GM12878 (cell line): Measurements from ENCODE around the gene KIF3A. TPM values are rescaled to one million over a fixed set of nuclear protein-coding genes. Genes with fewer than 3 reads are reported as not detected.

ENCODE experiments used
- ATAC-seq: fragments of 200-7000 bp; cut with Tn5 transposase; 3 replicates; pipeline ENCODE4 v1.9.1; 2020; ENCODE audit warnings: mild to moderate bottlenecking, moderate library complexity
- BruUV-seq: library from RNA; stranded (reverse); fragments of 400-500 nt; replicated peaks from 2 replicates; lab custom pipeline; 2021; lab: Mats Ljungman, UMichigan
- CTCF ChIA-PET: fragments of 300-600 bp; sonication (Branson Sonifier 250); formaldehyde crosslinking; extraction: SDS; loops from one replicate; lab custom pipeline; 2021; ENCODE audit warnings: inconsistent platforms; lab: Yijun Ruan, JAX
- POLR2A ChIA-PET: fragments of 350-600 bp; formaldehyde crosslinking; extraction: SDS; loops from one replicate; lab custom pipeline; 2021; ENCODE audit warnings: inconsistent platforms; lab: Charles Lee
- RAD21 ChIA-PET: fragments of 300-600 bp; sonication (Branson Sonifier 250); formaldehyde crosslinking; loops from one replicate; lab custom pipeline; 2023; ENCODE audit warnings: antibody characterized with exemption; ENCODE audit not compliant: unreplicated experiment; lab: Charles Lee
- SMC1A ChIA-PET: fragments of 300-600 bp; sonication (Branson Sonifier 250); formaldehyde crosslinking; loops from one replicate; lab custom pipeline; 2023; ENCODE audit not compliant: unreplicated experiment, uncharacterized antibody; lab: Charles Lee
- DNase-seq: peaks from one replicate; pipeline ENCODE4 v3.0.0-alpha.2; 2011; ENCODE audit warnings: low read depth, low spot score
- FAIRE-seq: peaks from 3 replicates; lab custom pipeline; 2011; peaks lifted over from hg19 to GRCh38; lab: Jason Lieb, UNC
- H2AFZ ChIP-seq: 2 replicates; pipeline ENCODE4 v1.6.0; 2011; ENCODE audit warnings: low read depth, low read length, control low read depth; ENCODE audit not compliant: control insufficient read depth
- H3K27ac ChIP-seq: 2 replicates; pipeline ENCODE4 v1.5.1; 2011; ENCODE audit warnings: control low read depth; ENCODE audit not compliant: control insufficient read depth, insufficient read depth
- H3K27me3 ChIP-seq, 2 experiments: replicated peaks in 1 of 2; 2 replicates each; pipeline versions ENCODE4 v1.6.0 to v1.6.1; 2011; ENCODE audit warnings: low read length in 1 of 2; ENCODE audit not compliant: control insufficient read depth in 2 of 2, insufficient read depth in 2 of 2
- H3K36me3 ChIP-seq, 2 experiments: 2 replicates each; pipeline ENCODE4 v1.5.1; 2011; ENCODE audit warnings: low read length in 1 of 2; ENCODE audit not compliant: control insufficient read depth in 2 of 2, insufficient read depth in 2 of 2
- H3K4me1 ChIP-seq: 2 replicates; pipeline ENCODE4 v1.6.1; 2011; ENCODE audit warnings: mild to moderate bottlenecking, low read length, moderate library complexity, mixed read lengths; ENCODE audit not compliant: control insufficient read depth, insufficient read depth
- H3K4me2 ChIP-seq: 2 replicates; pipeline ENCODE4 v1.6.0; 2011; ENCODE audit warnings: control low read depth; ENCODE audit not compliant: control insufficient read depth, insufficient read depth
- H3K4me3 ChIP-seq: fragments of 200-600 bp; sonication (generic); 2 replicates; pipeline ENCODE4 v1.5.1; 2016
- H3K79me2 ChIP-seq: 2 replicates; pipeline ENCODE4 v1.6.0; 2011; ENCODE audit warnings: low read length; ENCODE audit not compliant: control insufficient read depth, insufficient read depth
- H3K9ac ChIP-seq: 2 replicates; pipeline ENCODE4 v1.8.0; 2011; ENCODE audit warnings: low read length, control low read depth, mixed read lengths; ENCODE audit not compliant: control insufficient read depth, insufficient read depth
- H3K9me3 ChIP-seq: replicated peaks from 3 replicates; pipeline ENCODE4 v1.5.1; 2011; ENCODE audit warnings: mild to moderate bottlenecking, low read length; ENCODE audit not compliant: control insufficient read depth, insufficient read depth
- H4K20me1 ChIP-seq: 2 replicates; pipeline ENCODE4 v1.6.0; 2011; ENCODE audit not compliant: control insufficient read depth, insufficient read depth
- BCL11A ChIP-seq: IDR thresholded peaks from 2 replicates; pipeline ENCODE4 v1.6.1; 2011; ENCODE audit warnings: low read depth, low read length
- BCLAF1 ChIP-seq: fragments of 450-650 bp; IDR thresholded peaks from 2 replicates; pipeline ENCODE4 v1.6.1; 2017; ENCODE audit warnings: antibody characterized with exemption, mild to moderate bottlenecking, moderate library complexity
- CBX3 ChIP-seq: fragments of 200-600 bp; sonication (generic); IDR thresholded peaks from 2 replicates; pipeline ENCODE4 v1.6.1; 2016; ENCODE audit warnings: low read depth, borderline replicate concordance
- EGR1 ChIP-seq, 2 experiments: IDR thresholded peaks; 1 replicate in 1 of 2; 2 replicates in 1 of 2; pipeline ENCODE4 v1.6.1; 2011 to 2012; ENCODE audit warnings: low read depth in 2 of 2, low read length in 2 of 2, borderline replicate concordance in 1 of 2, mild to moderate bottlenecking in 1 of 2, moderate library complexity in 1 of 2
- NFIC ChIP-seq: IDR thresholded peaks from 2 replicates; pipeline ENCODE4 v1.6.1; 2012; ENCODE audit warnings: low read depth, mild to moderate bottlenecking, inconsistent platforms, low read length, moderate library complexity
- NFXL1 ChIP-seq: fragments of 450-650 bp; IDR thresholded peaks from 2 replicates; pipeline ENCODE4 v1.6.1; 2017; ENCODE audit warnings: antibody characterized with exemption, mild to moderate bottlenecking, borderline replicate concordance
- POLR2AphosphoS5 ChIP-seq: IDR thresholded peaks from 2 replicates; pipeline ENCODE4 v1.6.1; 2011; ENCODE audit warnings: mild to moderate bottlenecking, low read length, inconsistent platforms
- RB1 ChIP-seq: fragments of 450-650 bp; formaldehyde crosslinking; IDR thresholded peaks from 2 replicates; pipeline ENCODE4 v1.6.1; 2017; ENCODE audit warnings: mild to moderate bottlenecking, borderline replicate concordance
- TCF7 ChIP-seq: IDR thresholded peaks from 2 replicates; pipeline ENCODE4 v1.6.1; 2014; ENCODE audit warnings: antibody characterized with exemption, borderline replicate concordance
- WGBS: methylation state at CpG from one replicate; pipeline ENCODE4 v1.1.6; 2016; ENCODE audit warnings: low lambda C conversion rate; ENCODE audit not compliant: insufficient replicate concordance, insufficient coverage; ENCODE audit errors: missing lambda C conversion rate; 5-methylcytosine and 5-hydroxymethylcytosine counted together
- in situ Hi-C: fragments of 300-500 bp; cut with MboI; formaldehyde crosslinking; loops from 9 replicates; pipeline ENCODE4 v1.14.3; 2018; ENCODE audit warnings: mixed read lengths
- intact Hi-C: fragments of 100-400 bp; cut with micrococcal nuclease; formaldehyde crosslinking; loops from one replicate; pipeline ENCODE4 v1.14.2; 2022; ENCODE audit not compliant: unreplicated experiment
- polyA plus RNA-seq, 11 experiments: library from polyadenylated mRNA; depleted of rRNA in 4 of 11; unstranded in 6 of 11; stranded (reverse) in 5 of 11; fragments of >200 nt; fragmentation: Nextera tagmentation in 4 of 11; fragmentation: Illumina TruSeq in 1 of 11; extraction: Ambion mirVana in 4 of 11; extraction: Trizol in 1 of 11; gene quantifications; 1 replicate in 1 of 11; 2 replicates in 10 of 11; pipeline versions ENCODE4 v1.2.1 to v1.2.3, GENCODE V29; 2011 to 2016; ENCODE audit warnings: inconsistent platforms in 2 of 11, missing spikeins in 2 of 11, low read depth in 1 of 11
- total RNA-seq, 4 experiments: library from RNA; depleted of rRNA in 3 of 4; stranded (reverse); fragments of >200 nt in 3 of 4; fragmentation: Illumina TruSeq in 1 of 4; extraction: Trizol in 1 of 4; gene quantifications; 2 replicates each; pipeline versions ENCODE4 v1.2.1 to v1.2.3, GENCODE V29; 2013 to 2021

Gene KIF3A
- total and polyA plus RNA-seq, 10 of the 15 experiments (the other 5 are each of a cell fraction or from before 2014, with no cell fraction given), result 2.7 to 36.5 (median 10.0) TPM

DNA sequence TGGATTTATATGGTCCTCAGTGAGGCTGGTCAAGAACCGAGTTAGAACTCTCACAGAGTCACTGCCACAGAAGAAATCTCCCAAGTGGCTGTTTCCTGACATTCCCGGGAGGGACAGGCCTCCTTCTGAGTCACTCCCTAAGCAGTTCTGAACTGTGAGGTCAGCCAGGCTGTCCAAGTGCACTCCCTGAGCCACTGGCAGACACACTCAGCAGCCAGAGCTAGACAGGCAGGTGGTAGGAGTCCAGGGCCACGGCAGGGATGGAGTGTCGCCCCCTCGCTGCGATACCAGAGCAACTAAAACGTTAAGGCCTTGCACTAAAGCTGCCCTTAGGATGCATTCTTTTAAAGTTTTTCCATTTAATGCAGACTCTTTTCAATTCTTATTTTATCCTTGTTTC lies 60.2 kb downstream of the KIF3A start:
- peaks cover 33% of the 10 kb centered on the region for H3K4me1 ChIP-seq
- H2AFZ ChIP-seq, result no peak overlapping the region
- ATAC-seq (no peak), FAIRE-seq (no peak), DNase-seq (no peak)
- no peaks in the 10 kb centered on the region for H4K20me1 ChIP-seq
- no peak overlapping the region for H3K4me3 ChIP-seq
- no peaks in the 10 kb centered on the region for H3K9me3 ChIP-seq
- TF ChIP-seq BCLAF1 (no peak), RB1 (no peak), BCL11A (no peak), CBX3 (no peak), POLR2AphosphoS5 (no peak), NFXL1 (no peak), EGR1 (IDR thresholded peaks at IDR 0.05; ENCODE audit: borderline replicate concordance in 1 of 2, low read depth in 2 of 2, low read length in 2 of 2) (no peak), NFIC (no peak), TCF7 (no peak)
- WGBS, result 69% methylated on average over 7 of the region's 7 CpGs
- ChIA-PET RAD21 (interaction anchor here (0.6 to 7.7 kb wide), 4 partner anchors 8 to 152 kb away, joined by 3 to 148 read pairs (median 4); no protein-coding TSS in a partner anchor), POLR2A (interaction anchor here (0.7 to 11.2 kb wide), 4 partner anchors 11 to 57 kb away, joined by 3 to 118 read pairs (median 42); partner anchors contain the start of gene IL13), CTCF (interaction anchor here (1.0 to 5.1 kb wide), 4 partner anchors 15 to 150 kb away, joined by 3 to 57 read pairs (median 4); partner anchors contain the start of gene CCNI2), SMC1A (interaction anchor here (1.0 to 11.4 kb wide), 7 partner anchors 11 to 78 kb away, joined by 3 to 156 read pairs (median 22); partner anchors contain the start of genes IL13 and KIF3A)
- H3K79me2 ChIP-seq, result no peaks in the 10 kb centered on the region
- BruUV-seq, result no TSS peak
- H3K27ac ChIP-seq, result no peak overlapping the region
- H3K9ac ChIP-seq, result no peak overlapping the region
- in situ Hi-C loops (no loop called here), intact Hi-C loops (no loop called here)
- no peak overlapping the region for H3K4me2 ChIP-seq
- H3K27me3 ChIP-seq, result no peaks in the 10 kb centered on the region
- H3K36me3 ChIP-seq, result no peaks in the 10 kb centered on the region
